GM21737 (cell line): ENCODE results near the gene ZBTB33.

Experiments used
- ATAC-seq: cut with Tn5 transposase; IDR thresholded peaks from one replicate; pipeline ENCODE4 v1.9.1; 2021; ENCODE audit warnings: mild to moderate bottlenecking, moderate library complexity; ENCODE audit not compliant: unreplicated experiment

Gene ZBTB33

DNA sequence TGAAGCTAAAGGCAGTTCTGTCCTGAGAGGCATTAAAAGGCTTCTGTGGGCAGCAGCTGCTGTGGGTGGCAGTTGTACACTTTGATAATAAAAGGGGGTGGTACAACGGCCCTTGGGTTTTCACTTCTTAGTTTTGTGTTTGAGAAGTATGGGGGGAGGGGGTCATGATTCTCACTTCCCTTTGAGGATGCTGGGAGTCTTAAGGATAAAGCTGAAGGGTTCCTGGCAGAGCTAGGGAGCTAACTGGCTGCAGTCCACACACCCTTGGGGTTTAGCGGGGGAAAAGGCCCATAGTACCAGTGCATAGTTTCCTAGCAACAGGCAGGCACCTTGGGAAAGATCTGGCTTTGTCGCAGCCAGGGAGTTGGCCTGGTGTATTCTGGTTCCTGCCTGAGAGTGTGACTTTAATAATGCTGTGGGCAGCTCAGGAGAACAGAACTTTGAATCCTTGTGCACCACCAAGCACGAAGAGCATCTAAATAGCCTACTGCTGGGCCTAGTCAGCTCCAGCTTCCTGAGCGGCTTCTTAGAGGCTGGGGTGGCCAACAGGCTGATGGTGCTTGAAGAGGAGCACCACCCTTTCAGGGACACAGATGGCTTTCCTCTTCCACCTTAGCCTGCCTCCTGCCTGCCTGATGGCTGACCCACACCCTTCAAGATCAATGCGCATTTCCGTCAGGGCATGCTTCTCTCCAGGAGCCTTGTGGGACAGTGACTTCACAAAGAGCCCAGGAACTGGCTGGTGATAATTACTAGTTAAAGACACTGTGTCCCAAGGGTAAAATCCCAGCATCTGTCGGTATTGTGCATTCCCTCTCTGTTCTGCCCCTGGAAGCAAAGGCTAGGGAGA is 12.5 kb downstream of the ZBTB33 start:
- no peak for ATAC-seq

- no peak for ATAC-seq
These were observed 13.7 kb downstream of the ZBTB33 start for GRCh38 chrX:120264341-120264740.

- ATAC-seq: no peak
These were observed 18.9 kb downstream of the ZBTB33 start for GRCh38 chrX:120269373-120270035.

DNA sequence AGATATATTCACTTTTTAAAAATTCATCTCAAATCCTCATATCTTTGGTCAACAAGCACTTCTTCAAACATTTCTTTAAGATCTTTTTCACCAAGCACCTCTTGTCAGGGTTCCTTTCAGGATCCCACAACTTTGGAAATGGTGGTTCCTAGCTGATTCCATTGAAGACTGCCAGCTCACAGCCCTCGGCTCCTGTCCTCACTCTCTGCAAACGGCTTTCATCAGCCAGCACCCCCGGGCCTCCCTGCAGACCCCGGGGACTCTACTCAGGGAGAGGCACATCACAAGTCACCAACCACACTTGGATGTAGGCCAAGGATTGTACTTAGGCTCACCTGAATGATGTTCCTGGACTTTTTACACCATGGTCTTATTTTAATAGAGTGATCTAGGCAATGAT is 20.0 kb downstream of the ZBTB33 start:
- no peak for ATAC-seq

- ATAC-seq: no peak
These were observed 20.6 kb downstream of the ZBTB33 start for GRCh38 chrX:120271218-120271617.

DNA sequence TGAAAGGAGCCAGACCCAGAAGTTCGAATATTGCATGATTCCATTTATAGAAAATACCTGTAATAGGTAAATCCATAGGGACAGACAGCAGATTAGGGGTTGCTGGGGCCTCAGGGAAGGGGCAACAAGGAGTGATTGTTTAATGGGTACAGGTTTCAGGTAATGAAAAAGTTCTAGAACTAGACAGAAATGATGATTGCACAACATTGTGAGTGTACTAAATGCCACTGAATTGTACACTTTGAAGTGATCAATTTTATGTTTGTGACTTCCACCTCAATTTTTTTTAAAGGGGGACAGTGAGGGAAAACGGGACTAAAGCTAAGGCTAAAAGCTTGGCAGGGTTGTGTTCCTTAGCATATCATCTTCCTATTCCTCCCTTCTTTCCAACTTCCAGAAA is 23.5 kb downstream of the ZBTB33 start:
- ATAC-seq: no peak

DNA sequence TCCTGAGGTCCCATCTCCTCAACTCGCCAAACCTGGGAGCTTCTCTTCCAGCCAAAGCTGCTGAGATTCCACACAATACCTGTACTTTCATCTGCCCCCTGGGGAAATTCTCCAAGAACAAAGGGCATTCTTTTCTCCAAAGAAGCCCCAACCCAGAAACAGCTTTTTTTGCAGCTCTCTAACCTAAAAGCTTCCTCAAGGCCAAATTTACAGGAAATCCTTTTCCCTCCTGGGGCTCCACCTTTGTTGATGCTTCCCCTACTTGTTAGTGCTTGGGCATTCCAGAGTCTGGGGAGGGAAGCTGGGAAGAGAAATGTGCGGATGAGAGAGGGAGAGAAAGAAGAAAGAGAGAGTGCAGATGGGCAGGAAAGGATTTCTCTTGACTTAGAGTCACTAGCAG is 24.3 kb downstream of the ZBTB33 start:
- ATAC-seq: no peak

- no peak for ATAC-seq
These were observed 30.5 kb downstream of the ZBTB33 start for GRCh38 chrX:120281021-120281624.

- no peak for ATAC-seq
These were observed 31.1 kb downstream of the ZBTB33 start for GRCh38 chrX:120281761-120282160.

- no peak for ATAC-seq
These were observed 32.1 kb downstream of the ZBTB33 start for GRCh38 chrX:120282697-120283096.

GRCh38 chrX:120286733-120287512 is 36.3 kb downstream of the ZBTB33 start:
- peak; percentile 37 for ATAC-seq

DNA sequence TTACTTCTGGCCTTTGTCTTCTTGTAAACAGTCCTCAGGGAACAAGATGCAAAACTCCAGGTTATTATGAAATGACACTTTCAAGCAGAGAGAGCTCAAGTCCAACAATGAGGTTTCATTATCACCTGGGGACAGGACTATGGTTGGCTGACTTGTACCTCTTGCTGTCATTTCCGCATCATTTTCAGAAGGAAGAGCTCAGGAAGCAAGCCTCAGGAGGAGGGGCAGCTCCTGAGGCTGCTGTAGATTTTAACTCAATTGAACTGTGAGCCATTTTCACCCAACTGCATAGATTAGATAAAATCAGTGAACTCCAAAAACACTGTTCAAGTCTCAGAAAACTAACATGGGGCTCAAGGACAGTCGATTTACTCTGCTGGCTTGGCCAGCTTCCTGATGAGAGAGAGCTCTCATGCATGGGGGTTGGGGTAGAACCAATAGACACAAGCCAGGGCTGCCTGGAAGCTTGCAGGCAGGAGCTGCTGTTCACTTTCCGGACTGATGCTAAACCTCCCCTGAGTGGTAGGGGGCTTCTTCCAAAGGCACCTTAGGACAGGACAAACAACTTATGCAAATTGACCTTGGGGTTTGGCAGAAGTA is 37.0 kb downstream of the ZBTB33 start:
- peak; percentile 83 for ATAC-seq

GRCh38 chrX:120290107-120290506 is 39.5 kb downstream of the ZBTB33 start:
- ATAC-seq: no peak

DNA sequence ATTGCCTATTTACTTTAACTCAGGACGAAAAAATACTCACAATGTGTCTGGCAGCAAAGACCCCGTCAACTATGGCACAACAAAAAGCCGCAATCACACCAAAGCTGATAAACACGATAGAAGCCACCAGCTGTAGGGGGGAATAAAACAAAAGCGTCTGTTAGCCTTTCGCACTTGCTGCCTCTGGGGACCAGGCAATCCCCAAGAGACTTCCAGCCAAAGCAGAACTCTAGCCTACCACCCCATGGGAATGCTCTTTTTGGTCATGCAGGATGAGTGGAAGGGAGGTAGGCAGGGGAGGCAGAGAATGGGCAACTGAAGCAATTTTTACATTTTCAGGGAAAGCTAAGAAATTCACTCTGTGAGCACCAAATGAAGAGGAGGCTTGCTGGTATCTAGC is 40.6 kb downstream of the ZBTB33 start:
- no peak for ATAC-seq

GRCh38 chrX:120293015-120293414 is 42.4 kb downstream of the ZBTB33 start:
- ATAC-seq: no peak

DNA sequence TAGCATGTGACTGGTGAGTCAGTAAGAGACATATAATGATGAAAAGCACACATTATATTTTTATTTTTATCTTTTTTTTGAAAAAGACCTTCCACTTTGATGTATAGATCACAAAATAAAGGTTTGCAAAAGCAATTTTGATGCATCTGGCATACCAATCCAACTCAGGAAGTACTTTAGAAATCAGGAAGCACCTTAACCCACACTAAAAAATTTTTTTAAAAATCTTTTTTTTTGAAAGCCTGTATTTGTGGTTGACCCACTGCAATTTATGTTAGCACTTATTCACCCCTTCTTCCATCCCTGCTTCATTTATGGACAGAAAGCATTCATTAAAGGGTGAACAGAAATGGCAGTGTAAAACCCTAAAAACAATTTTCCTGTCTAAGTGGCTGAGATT is 44.0 kb downstream of the ZBTB33 start:
- no peak for ATAC-seq

DNA sequence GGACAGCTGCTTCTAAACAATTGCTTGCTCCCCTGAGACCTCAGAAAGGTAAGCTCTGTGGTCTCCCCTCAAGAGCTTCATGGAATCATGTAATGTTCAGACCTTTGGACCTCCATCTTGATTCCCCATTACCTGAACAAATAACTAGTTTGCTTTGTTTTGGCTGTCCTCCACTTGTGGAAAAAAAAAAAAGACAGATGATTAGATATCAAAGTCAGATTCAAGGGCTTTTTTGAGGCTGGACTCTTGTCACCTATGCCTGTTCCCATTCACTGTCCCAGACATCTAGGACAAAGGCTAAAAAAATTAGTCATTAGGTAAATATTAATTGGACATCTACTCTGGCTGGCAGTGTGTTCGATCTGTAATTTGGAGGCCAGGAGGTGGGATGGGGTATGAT is 47.3 kb downstream of the ZBTB33 start:
- ATAC-seq: no peak

GRCh38 chrX:120299928-120300327 is 49.3 kb downstream of the ZBTB33 start:
- no peak for ATAC-seq

GRCh38 chrX:120301497-120301896 is 50.9 kb downstream of the ZBTB33 start:
- no peak for ATAC-seq

DNA sequence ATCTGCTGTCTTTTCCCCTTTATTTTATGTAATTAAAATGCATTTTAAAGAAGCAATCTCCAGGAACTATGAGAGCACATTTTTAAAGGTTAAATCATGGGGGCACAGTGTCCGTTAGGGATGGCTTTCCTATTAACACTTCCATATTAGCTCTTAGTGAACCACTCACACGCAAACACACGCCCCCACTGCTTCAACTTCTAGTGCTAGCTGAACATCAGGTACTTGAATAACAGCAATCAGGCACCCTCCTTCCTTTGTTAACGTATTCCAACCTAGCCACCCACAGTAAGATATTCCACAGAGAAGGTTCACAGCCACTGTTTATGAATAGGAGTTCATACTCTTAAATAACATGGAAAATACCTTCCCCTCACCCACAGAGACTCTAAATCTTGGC is 51.3 kb downstream of the ZBTB33 start:
- no peak for ATAC-seq

DNA sequence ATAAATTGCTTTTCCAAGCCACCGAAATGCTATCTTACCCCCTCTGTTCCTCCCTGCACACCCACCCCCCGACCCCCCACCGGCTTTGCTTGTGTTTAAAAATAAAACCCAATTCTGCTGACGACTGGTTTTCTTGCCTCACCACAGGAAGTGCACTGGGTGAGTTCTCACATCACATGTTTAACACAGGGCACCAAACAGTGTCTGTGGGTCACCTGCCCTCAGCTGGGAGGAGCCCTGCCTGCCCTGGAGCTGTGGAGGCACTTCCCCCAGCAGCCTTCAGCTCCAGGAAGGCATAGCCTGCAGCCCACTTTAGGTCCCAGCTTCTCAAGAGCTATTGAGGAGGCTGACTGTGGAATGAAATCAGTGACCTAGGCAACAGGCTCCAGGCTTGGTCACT is 51.8 kb downstream of the ZBTB33 start:
- ATAC-seq: peak; percentile 98
